NCI-H446 (cell line): ENCODE results near the gene CKLF.
A peak's percentile ranks its signal among the peaks of the same experiment; 100 is the strongest.
"Not testable (repeated sequence)": the region's sequence is repeated elsewhere in the genome, so short reads cannot be mapped to it uniquely, and the experiment has no call there.

Experiments used
- DNase-seq, 2 experiments: peaks; one replicate each; lab custom pipeline; 2025; lab: John Stamatoyannopoulos, UW

The CKLF gene

GRCh38 chr16:66552286-66553177 lies at the start of gene CKLF:
TSS of gene CKLF (plus strand) at chr16:66552576. CDS start at chr16:66552716, 140 bp downstream.
- peak; percentile 70 to 90 for DNase-seq

GRCh38 chr16:66503030-66503429 lies 49.3 kb upstream of the CKLF start:
- DNase-seq = peak in 1 of 2 experiments; percentile 2

- DNase-seq = no peak
These were observed 48.8 kb upstream of the CKLF start for GRCh38 chr16:66503612-66504011.

GRCh38 chr16:66507731-66508239 lies 44.6 kb upstream of the CKLF start:
- DNase-seq = no peak

GRCh38 chr16:66508248-66508913 lies 44.0 kb upstream of the CKLF start:
- peak in 1 of 2 experiments; percentile 14 for DNase-seq

GRCh38 chr16:66508914-66509496 lies 43.4 kb upstream of the CKLF start:
- DNase-seq = no peak

GRCh38 chr16:66509576-66509975 lies 42.8 kb upstream of the CKLF start:
- DNase-seq = no peak

GRCh38 chr16:66510298-66510697 lies 42.1 kb upstream of the CKLF start:
- DNase-seq = no peak

GRCh38 chr16:66510711-66511601 lies 41.4 kb upstream of the CKLF start:
- DNase-seq = peak in 1 of 2 experiments; percentile 30

- DNase-seq = peak; percentile 37 to 61
These were observed 40.6 kb upstream of the CKLF start for GRCh38 chr16:66511602-66512271.

GRCh38 chr16:66512272-66513110 lies 39.9 kb upstream of the CKLF start:
- DNase-seq = no peak

GRCh38 chr16:66513111-66513723 lies 39.2 kb upstream of the CKLF start:
- DNase-seq = peak in 1 of 2 experiments; percentile 9

- not testable (repeated sequence) for DNase-seq
These were observed 38.0 kb upstream of the CKLF start for GRCh38 chr16:66514391-66514790.

- DNase-seq = not testable (repeated sequence)
These were observed 37.3 kb upstream of the CKLF start for GRCh38 chr16:66514980-66515595.

GRCh38 chr16:66515596-66516508 lies 36.5 kb upstream of the CKLF start:
- peak in 1 of 2 experiments; percentile 31 for DNase-seq

GRCh38 chr16:66516509-66516807 lies 35.9 kb upstream of the CKLF start:
- no peak for DNase-seq

GRCh38 chr16:66516808-66517585 lies 35.4 kb upstream of the CKLF start:
- peak; percentile 32 to 70 for DNase-seq
